GM21367 (cell line): ENCODE data around the gene NEK5.

Experiments
- ATAC-seq: cut with Tn5 transposase; IDR thresholded peaks from one replicate; pipeline ENCODE4 v1.9.1; 2021; ENCODE audit not compliant: unreplicated experiment

The NEK5 gene

DNA sequence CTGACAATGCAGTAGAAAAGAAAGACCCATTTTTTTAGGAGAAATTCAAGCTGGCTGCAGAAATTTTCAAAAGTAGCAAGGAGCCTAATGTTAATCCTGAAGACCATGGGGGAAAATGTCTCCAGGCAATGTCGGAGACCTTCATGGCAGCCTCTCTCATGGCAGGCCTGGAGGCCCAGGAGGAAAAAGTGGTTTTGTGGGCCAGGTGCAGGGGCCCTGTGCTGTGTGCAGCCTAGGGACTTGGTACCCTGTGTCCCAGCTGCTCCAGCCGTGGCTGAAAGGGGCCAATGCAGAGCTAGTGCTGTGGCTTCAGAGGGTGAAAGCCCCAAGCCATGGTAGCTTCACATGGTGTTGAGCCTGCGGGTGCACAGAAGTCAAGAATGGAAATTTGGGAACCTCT, 112.6 kb downstream of the NEK5 start:
- ATAC-seq = no peak

- no peak for ATAC-seq
Observed at GRCh38 chr13:52012512-52012836, 116.4 kb downstream of the NEK5 start.

GRCh38 chr13:52011632-52012511, 117.0 kb downstream of the NEK5 start, which contains the start of gene ALG11:
Gene ALG11 (plus strand): TSS chr13:52012398. CDS start chr13:52012419, 21 bp downstream.
- ATAC-seq = peak; percentile 100

DNA sequence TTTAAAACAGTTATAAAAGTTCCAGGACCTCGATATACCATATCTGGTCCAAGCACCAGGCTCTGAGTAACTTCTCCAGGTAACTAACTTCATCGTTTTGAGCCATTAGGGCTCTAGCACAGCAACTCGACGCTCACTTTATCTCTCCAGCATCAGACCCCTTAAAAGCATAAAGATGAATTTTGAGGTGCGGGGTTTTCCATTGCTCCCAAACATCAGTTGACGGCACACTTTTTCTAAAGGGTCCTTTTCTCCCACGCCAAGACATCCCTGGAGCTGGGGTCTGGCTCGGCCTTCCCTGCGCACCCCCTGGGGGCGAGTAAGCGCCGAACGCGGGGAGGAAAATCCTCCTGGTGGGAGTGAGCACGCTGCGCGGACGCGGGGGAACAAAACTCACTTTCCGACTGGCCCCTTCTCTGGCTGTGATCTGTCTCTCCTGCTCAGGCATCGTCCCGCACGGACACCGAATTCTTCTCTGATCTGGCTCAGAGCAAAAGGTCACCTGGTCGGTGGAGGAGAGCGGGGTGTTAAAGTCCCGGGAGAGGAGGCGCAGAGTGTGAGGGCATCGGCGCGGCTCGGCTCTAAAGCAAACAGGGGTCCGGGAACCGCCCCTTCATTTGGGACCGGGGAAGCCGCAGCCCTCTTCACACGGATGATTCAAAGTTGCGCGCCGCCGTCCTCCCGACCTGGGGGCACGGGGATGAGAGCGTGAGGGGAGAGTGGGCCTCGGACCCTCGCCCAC, 117.8 kb downstream of the NEK5 start, which contains the start of gene ATP7B:
TSS of gene ATP7B (minus strand) at position 561 of the 742 bp plus-strand sequence. CDS start at position 448, 113 bp downstream.
- ATAC-seq = no peak

DNA sequence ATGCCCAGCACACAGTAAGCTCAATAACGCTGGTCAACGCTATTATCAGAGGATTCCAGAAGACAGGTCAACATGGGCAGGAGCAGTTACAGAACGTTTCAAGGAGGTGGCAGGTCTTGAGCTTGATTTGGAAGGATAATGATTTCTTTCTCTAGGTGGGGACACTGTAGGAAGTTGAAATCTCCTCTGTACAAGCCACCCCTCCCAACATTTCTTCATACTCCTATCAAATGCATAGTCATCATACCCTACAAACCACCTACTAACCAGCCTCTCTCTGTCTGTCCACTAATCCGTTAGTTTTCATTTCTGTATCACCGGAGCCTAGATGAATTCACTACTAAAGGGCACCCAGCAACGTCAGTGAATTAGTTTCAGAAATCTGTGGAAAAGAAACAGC, 118.9 kb downstream of the NEK5 start:
- no peak for ATAC-seq

GRCh38 chr13:52006523-52007245, 122.2 kb downstream of the NEK5 start:
- ATAC-seq = no peak

DNA sequence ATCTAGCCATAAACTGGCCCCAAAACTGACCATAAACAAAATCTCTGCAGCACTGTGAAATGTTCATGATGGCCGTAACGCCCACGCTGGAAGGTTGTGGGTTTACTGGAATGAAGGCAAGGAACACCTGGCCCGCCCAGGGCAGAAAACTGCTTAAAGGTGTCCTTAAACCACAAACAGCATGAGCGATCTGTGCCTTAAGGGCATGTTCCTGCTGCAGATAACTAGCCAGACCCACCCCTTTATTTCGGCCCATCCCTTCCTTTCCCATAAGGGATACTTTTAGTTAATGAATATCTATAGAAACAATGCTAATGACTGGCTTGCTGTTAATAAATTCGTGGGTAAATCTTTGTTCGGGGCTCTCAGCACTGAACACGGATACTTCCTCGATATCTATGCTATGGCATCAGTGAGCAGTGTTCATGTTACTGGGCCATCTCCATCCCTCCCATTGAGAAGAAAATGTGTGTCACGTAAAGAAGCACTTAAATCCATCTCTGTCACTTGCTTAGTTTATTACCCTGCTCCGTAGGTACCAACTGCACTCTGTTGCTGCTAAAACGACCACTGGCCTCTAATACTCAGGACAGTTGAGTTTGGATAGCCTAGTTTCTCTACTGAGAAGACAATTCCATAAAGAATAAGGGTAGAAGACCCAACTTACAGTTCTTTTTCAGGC, 122.9 kb downstream of the NEK5 start:
- no peak for ATAC-seq

GRCh38 chr13:52004511-52005170, 124.2 kb downstream of the NEK5 start:
- no peak for ATAC-seq

DNA sequence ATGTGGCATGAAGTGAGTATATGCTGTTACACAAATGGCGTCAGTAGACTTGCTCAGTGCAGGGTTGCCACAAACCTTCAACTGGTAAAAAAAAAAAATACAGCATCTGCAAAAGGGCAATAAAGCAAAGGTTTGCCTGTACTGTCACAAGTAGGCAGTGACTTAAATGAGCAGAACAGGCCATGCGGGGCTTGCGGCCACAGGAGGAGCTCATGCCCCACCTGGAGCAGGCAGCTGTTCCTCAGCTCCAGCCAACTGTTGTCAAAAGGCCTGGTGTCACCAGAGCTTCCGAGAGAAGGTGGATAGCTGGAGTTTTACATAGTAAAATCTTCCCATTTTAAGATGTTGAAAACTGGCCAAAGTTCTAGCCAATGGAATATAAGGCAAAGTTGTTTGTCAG, 125.3 kb downstream of the NEK5 start:
- ATAC-seq = no peak

DNA sequence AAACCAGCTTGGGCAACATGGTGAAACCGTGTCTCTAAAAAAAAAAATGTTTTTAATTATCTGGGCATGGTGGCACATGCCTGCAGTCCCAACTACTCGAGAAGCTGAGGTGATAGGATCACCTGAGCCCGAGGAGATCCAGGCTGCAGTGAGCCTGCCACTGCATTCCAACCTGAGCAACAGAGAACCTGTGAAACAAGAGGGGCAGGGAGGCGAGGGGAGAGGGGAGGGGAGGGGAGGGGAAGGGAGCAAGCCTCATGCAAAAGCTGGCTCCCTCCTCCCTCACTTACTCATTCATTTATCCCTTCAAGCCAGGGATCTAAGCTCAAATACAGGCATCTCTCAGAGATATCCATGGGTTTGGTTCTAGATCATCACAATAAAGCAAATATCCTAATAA, 126.5 kb downstream of the NEK5 start:
- ATAC-seq = no peak

DNA sequence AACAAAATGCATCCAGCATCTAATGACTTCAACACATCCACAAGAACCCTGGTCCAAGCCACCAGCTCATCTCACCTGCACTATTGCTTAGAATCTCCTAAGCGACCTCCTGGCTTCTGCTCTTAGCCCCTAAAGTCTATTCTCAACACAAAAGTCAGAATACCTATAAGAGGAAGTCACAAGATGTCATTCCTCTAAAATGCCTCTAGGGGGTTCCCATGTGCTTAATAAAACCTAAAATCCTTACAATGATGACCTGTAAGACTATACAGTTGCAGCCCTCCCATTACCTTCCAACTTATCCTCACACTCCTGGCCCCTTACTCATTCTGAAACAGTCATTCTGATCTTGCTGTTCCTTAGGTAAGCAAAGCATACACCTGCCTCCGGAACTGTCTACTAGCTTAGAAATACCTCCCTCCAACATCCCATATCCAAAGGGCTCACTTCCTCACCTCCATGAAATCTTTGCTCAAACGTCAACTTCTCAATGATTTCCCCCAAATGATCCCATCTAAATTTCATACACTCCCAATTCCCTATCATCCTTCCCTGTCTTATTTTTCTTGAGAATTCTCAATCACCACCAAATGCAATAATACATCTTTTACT, 127.6 kb downstream of the NEK5 start:
- peak; percentile 86 for ATAC-seq

DNA sequence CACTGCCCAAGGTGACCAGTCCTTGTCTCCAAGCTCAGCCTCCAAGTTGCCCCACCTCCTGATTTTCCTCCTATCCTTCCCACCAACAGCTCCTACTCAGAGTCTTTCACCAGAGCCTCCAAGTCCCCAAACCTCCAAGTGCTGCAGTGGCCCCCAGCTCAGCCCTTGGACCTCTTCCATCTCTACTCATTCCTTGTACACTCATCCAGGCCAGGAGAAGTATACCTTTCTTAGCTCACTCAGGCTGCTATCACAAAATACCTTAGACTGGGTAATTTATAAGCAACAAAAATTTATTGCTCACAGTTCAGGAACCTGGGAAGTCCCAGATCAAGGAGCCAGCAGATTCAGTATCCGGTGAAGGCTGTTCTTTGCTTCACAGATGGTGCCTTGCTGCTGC, 129.0 kb downstream of the NEK5 start:
- no peak for ATAC-seq

DNA sequence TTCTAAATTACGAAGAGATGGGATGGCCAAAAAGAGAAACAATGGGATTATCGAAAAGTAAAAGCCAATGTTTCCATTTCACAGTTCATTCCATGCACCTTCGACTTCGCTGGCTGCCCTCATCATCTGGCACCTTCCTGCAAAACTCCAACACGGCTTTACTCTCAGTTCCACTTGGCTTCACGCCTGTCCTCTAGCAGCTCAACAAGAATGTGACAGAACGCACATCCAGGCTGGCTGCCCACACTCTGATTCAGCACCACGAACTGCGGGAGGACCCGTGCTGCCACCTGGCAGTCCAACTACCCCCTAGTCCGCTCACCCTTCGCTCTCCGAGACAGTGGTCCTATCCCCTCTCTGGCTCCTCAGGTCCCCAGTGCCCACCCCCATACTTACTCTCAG, 129.4 kb downstream of the NEK5 start:
- ATAC-seq = no peak

GRCh38 chr13:51998723-51999509, 130.0 kb downstream of the NEK5 start:
- ATAC-seq = no peak

DNA sequence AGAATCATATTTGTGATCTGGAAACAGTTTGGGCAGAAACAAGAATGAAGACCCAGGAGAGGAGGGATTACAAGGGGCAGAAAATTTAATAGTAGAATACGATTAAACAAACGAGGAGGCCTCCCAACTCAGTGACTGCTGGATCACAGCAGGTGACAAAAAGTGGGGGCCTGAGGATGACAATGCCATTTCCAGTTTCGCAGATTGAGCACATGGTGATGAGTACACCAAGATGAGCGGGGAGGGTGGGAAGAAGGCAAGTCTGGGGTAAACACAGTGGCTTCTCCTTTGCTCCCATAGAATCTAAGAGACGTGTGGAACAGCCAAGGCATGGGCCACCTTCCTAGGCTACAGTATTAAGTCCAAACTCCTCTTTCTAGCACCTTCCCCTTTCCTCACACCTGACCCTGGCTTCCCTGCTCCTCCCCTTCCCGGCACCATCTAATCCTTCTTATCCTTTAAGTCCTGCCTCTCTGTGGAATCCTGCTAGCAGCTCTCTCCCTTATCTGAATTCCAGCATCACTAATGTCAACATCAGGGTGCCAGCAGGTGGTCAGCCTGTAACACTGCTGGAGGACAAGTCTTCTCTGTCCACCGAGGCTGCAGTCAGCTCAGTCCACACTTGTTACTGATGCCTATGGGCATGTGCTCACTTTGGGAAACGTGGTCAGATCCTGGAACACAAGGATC, 131.1 kb downstream of the NEK5 start:
- ATAC-seq = no peak

GRCh38 chr13:51997186-51997585, 131.7 kb downstream of the NEK5 start:
- no peak for ATAC-seq

DNA sequence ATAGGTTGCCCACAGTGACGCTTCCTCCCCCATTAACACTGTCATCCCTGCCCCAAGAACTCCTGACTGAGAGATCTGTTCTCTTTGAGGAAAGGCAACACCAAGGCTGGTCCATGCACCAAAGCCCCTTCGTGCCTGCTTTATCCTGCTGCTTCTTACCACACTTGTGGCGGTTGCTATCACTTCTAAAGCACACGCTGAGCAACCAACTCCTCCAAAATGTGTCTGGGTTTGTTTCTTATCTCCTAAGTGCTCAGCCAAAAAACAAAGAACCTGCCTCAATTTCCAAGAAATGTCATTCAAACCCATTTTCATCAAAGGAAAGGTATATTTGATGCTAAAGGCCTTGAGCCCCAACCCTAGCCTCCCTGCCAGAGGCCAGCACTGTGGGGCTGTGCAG, 132.2 kb downstream of the NEK5 start:
- no peak for ATAC-seq

- no peak for ATAC-seq
Observed at GRCh38 chr13:51995677-51996551, 133.0 kb downstream of the NEK5 start.
